H1 (cell line): Measurements from ENCODE around the gene FRMD4A. TPM values are rescaled to one million over a fixed set of nuclear protein-coding genes. Genes with fewer than 3 reads are reported as not detected.

Source experiments
- BRCA1 ChIP-seq: IDR thresholded peaks from 2 replicates; pipeline ENCODE4 v1.6.1; 2012; ENCODE audit warnings: low read depth, low read length, improper control_type of control experiment
- HDAC2 ChIP-seq, 2 experiments: fragments of 300-600 bp in 1 of 2; sonication (generic) in 1 of 2; IDR thresholded peaks; 2 replicates each; pipeline ENCODE4 v1.6.1; 2011 to 2012; ENCODE audit warnings: low read depth in 2 of 2, low read length in 2 of 2, mild to moderate bottlenecking in 2 of 2, moderate library complexity in 2 of 2, borderline replicate concordance in 1 of 2, inconsistent platforms in 1 of 2
- RBBP5 ChIP-seq: IDR thresholded peaks from 2 replicates; pipeline ENCODE4 v1.7.1; 2012; ENCODE audit warnings: low read depth, mild to moderate bottlenecking, inconsistent platforms, low read length, moderate library complexity, borderline replicate concordance
- SIRT6 ChIP-seq: IDR thresholded peaks from one replicate; pipeline ENCODE4 v1.7.1; 2012; ENCODE audit warnings: low read length, inconsistent platforms
- TEAD4 ChIP-seq: IDR thresholded peaks from 2 replicates; pipeline ENCODE4 v1.6.1; 2012; ENCODE audit warnings: low read depth, low read length, inconsistent platforms, mixed read lengths
- polyA plus RNA-seq, 7 experiments: library from polyadenylated mRNA; depleted of rRNA in 3 of 7; stranded (reverse) in 5 of 7; unstranded in 2 of 7; fragments of >200 nt in 5 of 7; fragments of 200-250 nt in 2 of 7; gene quantifications; 1 replicate in 5 of 7; 2 replicates in 1 of 7; 4 replicates in 1 of 7; pipeline versions ENCODE4 v1.2.1 to v1.2.3, GENCODE V29; 2011 to 2013; ENCODE audit warnings: missing spikeins in 2 of 7, mixed read lengths in 2 of 7
- total RNA-seq: library from RNA; stranded (reverse); fragmentation: NEBNext Ultra II Directional; extraction: Animal tissue kit (Norgen Biotek cat#: 25700); gene quantifications from 2 replicates; pipeline ENCODE4 v1.2.1, GENCODE V29; 2021

Gene FRMD4A
- total and polyA plus RNA-seq, 2 of the 8 experiments (the other 6 are each of a cell fraction or from before 2014, with no cell fraction given), result 38.6 to 39.6 TPM

- TF ChIP-seq BRCA1 (no peak), TEAD4 (no peak), SIRT6 (no peak), HDAC2 (IDR thresholded peaks at IDR 0.05; ENCODE audit: borderline replicate concordance in 1 of 2, low read depth in 2 of 2, low read length in 2 of 2) (no peak), RBBP5 (no peak)
- TF ChIP-seq, all 59 proteins: peak for 0
Measured at GRCh38 chr10:14134275-14134674, 196.4 kb downstream of the FRMD4A start (continued).
